ES-I3 (cell line): Measurements from ENCODE around the gene LRRC74B.

Experiments used
- H3K36me3 ChIP-seq: 2 replicates; pipeline ENCODE4 v1.6.1; 2013; ENCODE audit warnings: mild to moderate bottlenecking, low read length, control low read depth, moderate library complexity; ENCODE audit not compliant: insufficient read depth
- H3K4me1 ChIP-seq: 2 replicates; pipeline ENCODE4 v1.6.1; 2013; ENCODE audit warnings: mild to moderate bottlenecking, control low read depth, low read length; ENCODE audit not compliant: insufficient read depth
- H3K9ac ChIP-seq: 2 replicates; pipeline ENCODE4 v1.6.1; 2013; ENCODE audit warnings: low read depth, mild to moderate bottlenecking, low read length, moderate library complexity
- H3K9me3 ChIP-seq: 2 replicates; pipeline ENCODE4 v1.6.1; 2013; ENCODE audit warnings: mild to moderate bottlenecking, low read length, moderate library complexity; ENCODE audit not compliant: control insufficient read depth, insufficient read depth

Gene LRRC74B

DNA sequence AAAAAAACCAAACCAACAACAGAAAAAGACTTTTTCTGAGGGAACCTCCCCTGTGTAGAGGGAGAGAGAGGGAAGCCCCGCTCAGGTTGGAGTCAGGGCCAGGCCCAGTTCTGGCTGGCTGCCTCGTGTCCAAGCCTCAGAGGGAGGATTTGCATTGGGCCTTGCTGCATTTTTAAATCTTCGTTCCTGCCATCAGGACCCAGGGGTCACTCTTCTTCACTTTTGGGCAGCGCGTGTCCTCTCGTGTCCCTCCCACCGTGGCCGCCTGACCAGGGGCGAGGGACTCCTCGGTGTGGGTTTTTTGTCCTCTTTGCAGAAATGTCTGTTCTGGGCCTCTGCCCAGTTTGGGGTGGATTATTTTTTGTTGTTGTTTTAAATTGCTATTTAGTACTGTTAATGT is 57.9 kb downstream of the LRRC74B start:
- no peaks in the 10 kb centered on the region for H3K36me3 ChIP-seq
- H3K9me3 ChIP-seq = no peaks in the 10 kb centered on the region
- H3K9ac ChIP-seq = no peak overlapping the region
- H3K4me1 ChIP-seq = no peaks in the 10 kb centered on the region; the same call in 1 of the 2 replicates

DNA sequence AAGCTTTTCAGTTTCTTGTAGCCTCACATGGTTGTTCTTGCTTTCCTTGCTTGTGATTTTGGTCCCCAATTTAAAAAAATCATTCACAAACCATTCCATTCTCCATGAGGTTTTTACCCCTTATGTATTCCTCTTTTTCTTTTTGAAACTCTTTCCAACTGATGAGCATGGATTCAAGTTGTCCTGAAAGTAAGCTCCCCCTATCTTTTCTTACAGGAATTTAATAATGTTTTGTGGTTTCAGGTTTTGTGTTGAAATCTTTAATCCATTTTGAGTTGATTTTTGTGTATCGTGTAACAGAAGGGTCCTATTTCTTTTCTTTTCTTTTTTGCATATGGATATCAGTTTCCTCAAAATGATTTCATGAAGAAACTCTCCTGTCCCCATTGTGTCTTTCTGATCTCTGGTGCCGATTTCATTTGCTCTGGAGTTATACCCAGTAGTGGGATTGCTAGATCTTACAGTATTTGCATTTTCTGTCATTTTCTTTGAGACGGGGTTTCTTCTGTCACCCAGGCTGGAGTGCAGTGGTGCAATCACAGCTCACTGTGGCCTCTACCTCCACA is 58.5 kb downstream of the LRRC74B start:
- Histone ChIP-seq H3K4me1 (no peaks in the 10 kb centered on the region; the same call in 1 of the 2 replicates), H3K9me3 (no peaks in the 10 kb centered on the region), H3K36me3 (no peaks in the 10 kb centered on the region), H3K9ac (no peak overlapping the region)

DNA sequence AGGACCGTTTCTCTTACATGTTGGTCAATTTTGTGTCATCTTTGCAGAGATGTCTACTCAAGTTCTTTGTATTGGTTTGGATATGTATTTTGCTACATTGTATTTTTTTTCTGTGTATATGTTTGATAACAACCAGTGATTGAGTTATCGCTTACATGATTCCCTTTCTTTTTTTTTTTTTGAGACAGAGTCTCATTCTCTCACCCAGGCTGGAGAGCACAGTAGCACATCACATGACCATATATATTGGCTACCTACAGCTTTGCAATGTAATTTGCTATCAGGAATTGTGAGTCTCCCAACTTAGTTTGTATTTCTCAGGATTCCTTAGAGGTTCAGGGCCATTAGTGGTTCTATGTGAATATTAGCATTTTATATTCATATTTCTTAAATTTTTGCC is 59.5 kb downstream of the LRRC74B start:
- no peaks in the 10 kb centered on the region; the same call in 1 of the 2 replicates for H3K4me1 ChIP-seq
- H3K9ac ChIP-seq = no peak overlapping the region
- no peaks in the 10 kb centered on the region for H3K36me3 ChIP-seq
- no peaks in the 10 kb centered on the region for H3K9me3 ChIP-seq

GRCh38 chr22:21106000-21106399 is 60.3 kb downstream of the LRRC74B start:
- Histone ChIP-seq H3K9me3 (no peaks in the 10 kb centered on the region), H3K9ac (no peak overlapping the region), H3K36me3 (no peaks in the 10 kb centered on the region), H3K4me1 (no peaks in the 10 kb centered on the region; the same call in 1 of the 2 replicates)

DNA sequence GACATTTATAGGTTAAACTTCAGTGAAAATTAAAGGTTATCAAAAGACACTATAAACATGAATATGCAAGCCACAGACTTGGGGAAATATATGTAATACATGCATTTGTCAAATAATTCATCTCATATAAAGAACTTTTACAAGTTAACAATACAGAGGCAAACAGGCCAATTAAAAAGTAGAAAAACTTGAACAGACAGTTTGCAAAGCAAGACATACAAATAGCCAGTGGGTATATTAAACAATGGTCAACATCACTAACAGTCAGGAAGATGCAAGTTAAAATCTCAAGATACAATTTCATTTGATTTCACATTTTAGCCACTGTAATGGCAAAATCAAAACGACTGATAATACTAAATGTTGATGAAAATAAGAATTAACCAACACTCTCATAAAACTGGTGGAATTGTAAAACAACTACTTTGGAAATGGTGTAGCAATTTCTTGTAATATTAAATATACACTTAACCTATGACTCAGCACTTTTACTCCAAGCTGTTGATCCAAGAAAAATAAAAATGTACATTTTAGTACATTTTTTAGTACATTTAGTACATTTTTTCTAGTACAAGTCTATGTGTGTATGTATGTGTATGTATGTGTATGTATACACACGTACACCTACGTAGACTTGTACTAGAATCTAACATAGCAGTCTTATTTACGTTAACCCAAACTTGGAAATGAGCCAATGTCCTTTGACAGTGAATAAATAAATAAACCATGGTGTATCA is 62.8 kb downstream of the LRRC74B start:
- no peaks in the 10 kb centered on the region; the same call in 1 of the 2 replicates for H3K4me1 ChIP-seq
- no peak overlapping the region for H3K9ac ChIP-seq
- no peaks in the 10 kb centered on the region for H3K36me3 ChIP-seq
- no peaks in the 10 kb centered on the region for H3K9me3 ChIP-seq
